ENCODE results near the gene GALNT1.
"Not testable (repeated sequence)": the region's sequence is repeated elsewhere in the genome, so short reads cannot be mapped to it uniquely, and the experiment has no call there.

GALNT1 gene

GRCh38 chr18:35581546-35581897 lies at the start of gene GALNT1:
TSS of gene GALNT1 (plus strand) at chr18:35581740. CDS start at chr18:35654663, 72,923 bp downstream.
- no peak for DNase-seq

- DNase-seq: no peak
These were observed 47.6 kb upstream of the GALNT1 start for GRCh38 chr18:35533916-35534405.

GRCh38 chr18:35535297-35535696 lies 46.2 kb upstream of the GALNT1 start:
- no peak for DNase-seq

- DNase-seq: no peak
These were observed 39.2 kb upstream of the GALNT1 start for GRCh38 chr18:35542356-35542755.

- no peak for DNase-seq
These were observed 34.4 kb upstream of the GALNT1 start for GRCh38 chr18:35547008-35547605.

- no peak for DNase-seq
These were observed 32.0 kb upstream of the GALNT1 start for GRCh38 chr18:35549564-35549963.

- DNase-seq: no peak
These were observed 28.2 kb upstream of the GALNT1 start for GRCh38 chr18:35553300-35553699.

GRCh38 chr18:35555538-35555937 lies 26.0 kb upstream of the GALNT1 start:
- not testable (repeated sequence) for DNase-seq

- no peak for DNase-seq
These were observed 21.7 kb upstream of the GALNT1 start for GRCh38 chr18:35559867-35560266.

GRCh38 chr18:35564795-35565453 lies 16.6 kb upstream of the GALNT1 start:
- no peak for DNase-seq

GRCh38 chr18:35566019-35566418 lies 15.5 kb upstream of the GALNT1 start:
- no peak for DNase-seq

- DNase-seq: no peak
These were observed 11.4 kb upstream of the GALNT1 start for GRCh38 chr18:35570182-35570581.

GRCh38 chr18:35571138-35571537 lies 10.4 kb upstream of the GALNT1 start:
- no peak for DNase-seq

GRCh38 chr18:35572644-35573043 lies 8.9 kb upstream of the GALNT1 start:
- no peak for DNase-seq

GRCh38 chr18:35573531-35573930 lies 8.0 kb upstream of the GALNT1 start:
- no peak for DNase-seq

- DNase-seq: not testable (repeated sequence)
These were observed 5.2 kb upstream of the GALNT1 start for GRCh38 chr18:35576240-35576845.

GRCh38 chr18:35577045-35577848 lies 4.3 kb upstream of the GALNT1 start:
- DNase-seq: peak; percentile 2

GRCh38 chr18:35578481-35578880 lies 3.1 kb upstream of the GALNT1 start:
- DNase-seq: no peak

GRCh38 chr18:35578936-35579335 lies 2.6 kb upstream of the GALNT1 start:
- DNase-seq: no peak

GRCh38 chr18:35580701-35581539 lies 620 bp upstream of the GALNT1 start:
- peak; percentile 30 for DNase-seq

GRCh38 chr18:35581898-35582641 lies 530 bp downstream of the GALNT1 start:
- peak; percentile 17 for DNase-seq

Data from NK-92 treated with Interleukin-12 subunit alpha and Interleukin-12 subunit beta, amount 100 ng/mL, for 24 hours (cell line).